ENCODE data around the gene NEMP1.
A peak's percentile ranks its signal among the peaks of the same experiment; 100 is the strongest.
"Not testable (repeated sequence)": the region's sequence is repeated elsewhere in the genome, so short reads cannot be mapped to it uniquely, and the experiment has no call there.

The NEMP1 gene

DNA sequence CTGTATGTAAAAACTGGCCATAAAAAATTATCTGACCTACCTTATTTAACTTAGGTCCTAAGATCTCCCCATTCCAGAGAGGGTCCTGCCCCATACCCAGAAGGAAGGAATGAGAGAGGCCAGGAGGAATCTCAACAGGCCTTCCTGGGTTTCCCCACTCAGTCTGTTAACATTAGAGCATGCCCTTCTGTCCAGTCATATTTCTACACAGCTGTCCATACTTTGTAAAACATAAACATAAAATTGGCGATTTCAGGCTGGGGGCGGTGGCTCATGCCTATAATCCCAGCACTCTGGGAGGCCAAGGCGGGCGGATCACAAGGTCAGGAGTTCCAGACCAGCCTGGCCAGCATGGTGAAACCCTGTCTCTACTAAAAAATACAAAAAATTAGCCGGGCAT, 56.3 kb downstream of the NEMP1 start:
- DNase-seq, result not testable (repeated sequence)

DNA sequence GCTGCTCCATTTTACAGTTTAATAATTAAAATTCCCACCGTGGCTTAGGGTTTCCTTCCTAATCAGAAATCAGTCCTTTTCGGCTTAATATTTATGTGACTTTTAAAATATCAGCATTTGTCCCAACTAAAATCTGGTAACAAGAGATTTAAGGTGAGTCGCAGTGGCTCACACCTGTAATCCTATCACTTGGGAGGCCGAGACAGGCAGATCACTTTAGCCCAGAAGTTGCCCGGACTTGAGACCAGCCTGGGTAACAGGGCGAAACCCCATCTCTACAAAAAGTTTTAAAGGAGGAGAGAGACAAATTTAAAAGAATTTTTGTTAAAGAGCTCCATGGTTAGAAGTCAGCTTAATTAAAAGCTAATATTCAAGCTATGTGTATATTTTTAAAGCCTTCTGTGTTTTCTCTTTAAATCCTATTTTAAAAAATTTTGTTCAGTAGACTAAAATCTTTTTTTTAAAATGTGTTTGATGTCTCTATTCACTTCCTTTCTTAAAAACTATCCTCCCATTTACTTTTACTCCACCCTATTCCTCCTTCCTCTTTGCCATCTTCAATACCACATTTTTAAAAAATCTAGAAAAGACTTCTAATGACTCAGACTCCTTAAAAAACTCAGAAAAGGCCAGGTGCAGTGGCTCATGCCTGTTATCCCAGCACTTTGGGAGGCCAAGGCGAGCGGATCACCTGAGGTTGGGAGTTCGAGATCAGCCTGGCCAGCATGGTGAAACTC, 58.4 kb downstream of the NEMP1 start:
- DNase-seq, result no peak

DNA sequence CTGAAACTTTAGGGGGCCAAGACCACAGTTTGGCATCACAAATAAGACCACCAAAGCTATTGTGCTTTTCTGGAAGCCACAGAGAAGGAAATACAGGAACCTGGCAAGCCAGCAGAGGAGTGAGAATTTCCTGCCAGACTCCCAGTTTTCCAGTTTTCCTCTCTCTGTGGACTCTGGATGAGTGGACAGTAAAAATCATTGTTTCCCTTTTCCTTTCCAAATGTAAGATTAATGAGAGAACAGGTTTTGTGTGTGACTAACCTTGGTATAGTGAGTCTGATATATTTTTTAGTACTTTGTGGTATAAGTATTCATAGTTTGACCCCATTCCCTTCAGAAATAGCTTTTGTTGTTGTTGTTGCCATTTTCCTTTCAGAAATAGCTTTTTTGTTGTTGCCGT, 59.7 kb downstream of the NEMP1 start:
- no peak for DNase-seq

DNA sequence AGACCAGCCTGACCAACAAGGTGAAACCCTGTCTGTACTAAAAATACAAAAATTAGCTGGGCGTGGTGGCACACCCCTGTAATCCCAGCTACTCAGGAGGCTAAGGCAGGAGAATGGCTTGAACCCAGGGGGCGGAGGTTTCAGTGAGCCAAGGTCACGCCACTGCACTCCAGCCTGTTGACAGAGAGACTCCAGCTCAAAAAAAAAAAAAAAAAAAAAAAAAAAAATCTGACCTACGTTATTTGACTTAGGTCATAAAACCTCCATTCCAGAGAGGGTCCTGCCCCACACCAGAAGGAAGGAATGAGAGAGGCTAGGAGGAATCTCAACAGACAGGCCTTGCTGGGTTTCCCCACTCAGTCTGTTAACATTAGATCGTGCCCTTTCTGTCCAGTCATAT, 60.2 kb downstream of the NEMP1 start:
- not testable (repeated sequence) for DNase-seq

DNA sequence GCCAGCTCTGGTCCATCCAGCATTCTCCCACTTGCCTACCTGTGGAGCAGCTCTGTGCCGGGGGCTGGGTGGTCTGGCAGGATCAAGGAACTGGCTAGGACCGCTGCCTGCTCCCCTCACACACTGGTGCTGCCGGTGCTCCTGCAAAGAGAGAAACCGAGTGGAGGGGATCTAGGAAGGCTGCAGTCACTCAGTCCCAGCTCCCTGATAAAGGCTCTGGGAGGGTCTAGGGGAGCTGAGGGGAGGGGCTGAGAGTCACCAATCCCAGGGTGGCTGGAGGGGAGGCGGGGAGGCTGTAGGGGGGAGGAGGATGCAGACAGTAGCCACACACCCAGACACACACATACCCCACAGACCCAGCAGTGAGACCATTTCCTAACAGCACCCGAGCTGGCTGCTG, 62.2 kb downstream of the NEMP1 start, which contains the start of gene TAC3:
Gene TAC3 (minus strand): TSS at position 182 of the 400 bp plus-strand sequence. CDS start 732 bp downstream, outside the sequence.
- no peak for DNase-seq

DNA sequence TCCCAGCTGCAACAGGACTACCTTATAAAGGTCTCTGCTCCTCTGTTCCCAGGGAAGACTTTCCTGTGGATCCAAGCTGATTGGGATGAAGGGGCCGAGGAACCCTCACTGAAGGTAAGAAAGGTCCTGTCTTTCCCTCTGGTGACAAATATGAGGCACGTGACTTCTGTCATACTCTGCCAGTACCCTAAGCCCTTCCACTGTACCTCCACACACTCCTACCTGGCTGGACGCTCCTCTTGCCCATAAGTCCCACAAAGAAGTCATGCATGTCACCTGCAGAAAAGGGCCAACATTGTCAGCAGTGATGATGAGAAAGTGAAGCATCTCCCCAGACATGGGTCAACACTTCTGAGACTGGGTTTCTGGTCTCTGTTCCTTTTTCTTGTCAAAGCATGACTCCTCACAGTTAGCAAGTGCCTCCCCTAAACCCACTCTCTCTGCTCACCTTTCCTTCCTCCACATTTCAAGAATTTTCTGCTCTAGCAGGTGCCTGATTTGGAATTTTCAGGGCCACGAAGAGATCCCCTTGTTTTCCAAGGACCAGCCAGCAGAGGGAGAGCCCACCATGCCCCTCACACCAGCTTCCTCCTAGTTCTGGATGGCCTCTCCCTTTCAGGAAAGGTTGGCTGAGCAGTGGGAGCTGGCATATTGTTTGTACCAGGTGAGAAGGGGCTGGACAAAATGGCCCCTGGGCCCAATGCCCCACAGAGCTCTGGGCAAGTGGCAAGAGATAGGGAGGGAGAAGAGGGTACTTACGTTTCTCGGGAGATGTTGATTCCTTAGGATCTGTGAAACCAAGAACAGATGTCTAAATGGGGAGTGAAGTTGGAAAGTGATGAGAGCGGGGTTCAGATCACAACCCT, 65.8 kb downstream of the NEMP1 start:
- DNase-seq, result no peak

DNA sequence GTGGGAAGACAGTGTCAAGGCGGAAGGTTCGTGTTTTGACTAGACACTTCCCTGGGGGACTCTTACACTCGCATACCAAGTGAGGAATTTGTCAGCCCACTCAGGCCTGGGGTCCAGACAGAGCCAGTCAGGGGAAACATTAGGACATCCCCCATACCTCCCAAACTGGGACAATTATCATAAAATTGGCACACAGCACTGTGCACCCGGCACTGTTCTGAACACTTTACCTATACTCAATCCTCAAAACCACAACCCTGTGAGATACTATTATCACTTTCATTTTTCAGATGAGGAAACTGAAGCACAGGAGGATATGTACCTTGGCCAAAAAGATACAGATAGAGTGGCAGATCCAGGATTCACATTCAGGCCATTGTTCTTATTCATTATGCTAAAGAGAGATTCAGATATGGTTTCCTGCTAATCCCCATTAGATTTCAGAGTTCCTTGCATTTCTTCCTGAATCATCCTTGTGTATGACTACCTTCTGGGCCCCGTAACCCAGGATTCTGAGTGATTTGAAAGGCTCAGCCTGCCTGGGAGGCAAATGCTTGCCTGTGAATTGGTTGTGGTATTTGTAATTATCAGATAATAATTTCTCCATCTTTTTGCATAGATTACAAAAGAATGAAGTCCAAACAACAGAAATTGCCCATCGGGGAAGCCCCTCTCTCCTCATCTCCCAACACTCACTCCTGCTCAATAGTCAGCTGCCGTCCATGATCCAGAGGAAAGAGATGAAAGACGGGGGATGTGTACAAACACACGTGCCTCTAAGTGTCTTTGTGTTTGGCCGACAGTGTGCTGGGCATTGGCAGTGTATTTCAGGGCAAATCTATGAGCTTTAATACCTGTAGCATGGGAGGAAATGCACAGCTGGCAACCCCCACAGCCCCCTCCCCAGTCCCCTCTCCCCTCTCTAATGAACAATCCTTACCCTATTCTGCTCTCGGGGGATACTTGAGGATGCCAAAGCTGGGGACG, 66.9 kb downstream of the NEMP1 start:
- no peak for DNase-seq

DNA sequence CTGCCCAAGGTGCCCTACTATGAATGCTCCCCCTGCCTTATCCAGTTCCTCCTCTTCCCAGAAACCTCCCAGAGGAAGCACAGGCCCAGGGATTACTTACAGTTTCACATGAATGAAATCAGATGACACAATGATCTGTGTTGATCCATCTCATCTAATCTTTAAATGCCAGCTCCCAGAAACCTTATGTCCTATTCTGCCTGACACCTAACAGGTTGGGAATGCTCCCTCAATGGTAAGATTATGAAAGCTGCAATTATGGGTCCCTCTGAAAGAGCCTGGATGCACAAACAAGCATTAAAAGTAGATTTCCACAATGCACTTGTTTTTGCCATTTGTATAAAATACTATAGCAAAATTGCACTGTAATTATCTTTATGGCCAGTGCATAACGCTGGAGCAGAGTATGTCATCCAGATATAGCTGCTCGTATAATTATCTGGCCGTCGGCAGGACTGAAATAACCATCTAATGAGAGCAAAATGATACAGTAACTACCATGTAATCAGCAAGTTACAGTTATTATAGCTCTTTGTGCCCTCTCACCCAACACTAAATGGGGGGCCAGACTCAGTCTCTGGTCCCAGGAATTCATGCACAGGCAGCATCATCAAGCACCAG, 67.9 kb downstream of the NEMP1 start:
- no peak for DNase-seq

DNA sequence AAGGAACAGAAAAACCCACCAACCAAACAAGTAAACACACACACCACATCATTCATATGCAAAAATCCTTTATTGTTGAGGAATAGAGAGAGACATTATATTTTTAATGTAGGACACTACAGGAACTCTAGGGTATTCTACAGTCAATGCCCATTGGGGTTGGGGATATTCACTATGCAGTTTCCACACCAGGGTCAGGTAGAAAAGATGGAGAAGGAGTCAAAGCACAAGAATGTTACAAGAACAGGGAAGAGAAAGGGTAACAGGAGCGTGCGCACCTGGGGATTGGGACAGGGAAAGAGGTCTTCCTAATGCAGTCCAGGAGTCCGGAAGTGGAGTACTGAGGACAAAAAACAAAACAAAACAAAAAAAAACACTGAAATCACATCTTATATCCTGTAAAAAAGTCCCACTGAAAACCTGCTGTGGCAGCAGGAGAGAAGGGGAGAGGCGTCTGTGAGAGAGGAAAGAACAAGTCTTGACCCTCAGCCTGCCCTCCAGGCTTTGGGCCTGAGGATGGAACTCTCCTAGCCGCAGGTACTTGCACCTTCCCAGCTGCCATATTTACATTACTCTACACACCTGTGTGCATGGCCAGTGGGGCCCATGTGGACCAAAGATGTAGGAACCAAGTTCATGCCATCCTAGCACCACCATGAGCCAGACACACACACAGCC, 68.5 kb downstream of the NEMP1 start:
- no peak for DNase-seq

DNA sequence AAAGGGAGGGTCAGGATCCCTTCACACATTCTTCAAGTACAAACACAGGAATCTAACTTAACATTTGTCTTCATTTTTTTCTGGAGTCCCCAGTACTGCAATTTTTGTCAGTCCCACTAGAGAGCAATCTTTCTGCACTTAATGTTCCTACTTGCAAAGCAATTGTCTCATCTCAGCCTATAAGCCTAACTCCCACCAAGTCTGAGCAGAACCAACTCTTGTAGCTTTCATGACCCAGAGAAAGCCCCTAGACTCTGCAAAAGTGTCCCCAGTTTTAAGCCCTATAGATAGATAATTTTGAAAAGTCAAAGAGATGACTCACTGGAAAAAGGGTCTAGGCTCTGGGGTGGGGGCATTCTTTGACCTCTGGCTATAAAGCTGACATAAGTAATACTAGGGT, 70.4 kb downstream of the NEMP1 start:
- DNase-seq, result no peak

DNA sequence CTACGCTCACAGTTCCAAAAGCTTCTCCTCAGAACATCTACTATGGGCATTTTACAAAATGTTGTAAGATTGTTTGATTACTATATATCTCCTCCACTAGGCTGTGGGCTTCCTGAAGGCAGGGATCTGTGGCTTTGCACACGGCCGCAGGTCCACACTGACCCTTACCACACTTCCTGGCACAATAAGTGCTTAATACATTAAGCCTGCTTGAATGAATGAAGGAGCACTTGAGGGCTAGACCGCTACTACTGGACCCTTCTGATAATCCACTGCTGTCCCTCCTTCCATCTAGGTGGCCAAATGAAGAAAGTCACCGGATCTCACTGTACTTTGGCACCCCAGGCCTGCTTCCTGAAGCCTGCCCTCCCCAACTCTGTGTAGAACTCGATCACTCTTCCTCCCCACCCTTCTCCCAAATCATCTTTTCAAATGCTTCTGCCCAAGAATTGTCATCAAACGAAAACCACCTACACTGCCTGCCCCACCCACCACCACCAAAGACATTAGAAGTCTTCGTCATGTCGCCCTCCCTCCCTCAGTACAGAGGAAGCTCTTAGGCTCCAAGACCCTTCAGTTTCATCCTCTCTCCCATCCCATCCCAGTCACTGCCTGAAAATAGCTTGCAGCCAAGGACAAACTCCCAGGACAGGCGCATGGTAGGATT, 71.6 kb downstream of the NEMP1 start:
- no peak for DNase-seq

DNA sequence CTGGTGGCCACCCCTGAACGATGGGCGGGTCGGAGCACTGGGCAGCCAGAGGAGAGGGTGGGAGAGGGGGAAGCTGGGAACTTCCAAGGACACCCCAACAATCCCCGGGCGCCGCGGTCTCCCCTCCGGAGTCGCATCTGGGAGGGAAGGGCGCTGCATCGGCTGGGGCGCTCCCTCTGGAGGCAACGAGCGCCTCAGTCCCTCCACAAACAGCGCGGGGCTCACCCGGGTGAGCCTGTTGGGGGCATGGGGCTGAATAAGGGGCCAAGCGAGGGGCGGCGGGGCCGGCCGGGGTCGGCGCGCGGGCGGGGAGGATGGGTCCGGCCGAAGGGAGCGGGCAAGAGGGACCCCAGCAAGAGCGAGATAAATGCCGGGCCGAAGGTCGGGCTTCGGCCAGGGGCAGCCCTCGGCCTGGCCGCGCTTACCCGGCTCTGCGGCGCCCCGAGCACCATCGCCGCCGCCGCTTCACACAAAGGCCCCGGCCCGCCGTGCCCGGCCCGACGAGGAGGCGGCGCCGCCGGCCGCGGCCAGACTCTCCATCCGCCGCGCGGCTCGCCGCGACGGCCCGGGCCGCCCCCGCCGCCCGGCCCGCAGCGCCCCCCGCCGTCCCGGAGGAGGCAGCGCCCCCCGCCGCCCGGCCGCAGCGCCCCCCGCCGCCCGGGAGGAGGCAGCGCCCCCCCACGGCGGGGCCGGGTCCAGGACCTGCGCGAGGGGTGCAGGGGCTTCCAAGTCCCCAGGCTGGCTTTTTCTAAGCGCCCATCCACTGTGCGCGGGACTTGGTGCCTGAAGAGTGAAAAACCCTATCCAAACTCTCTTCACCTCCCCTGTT, 72.4 kb downstream of the NEMP1 start, which contains the start of gene ZBTB39:
Gene ZBTB39 (minus strand): TSS at position 567 of the 829 bp plus-strand sequence. CDS start 1,629 bp downstream, outside the sequence.
- DNase-seq, result peak; percentile 71
